K562 (cell line): ENCODE results near the gene GNG7. TPM values are rescaled to one million over a fixed set of nuclear protein-coding genes. Genes with fewer than 3 reads are reported as not detected.

Experiments
- BCOR ChIP-seq: fragments of 450-650 bp; IDR thresholded peaks from 2 replicates; pipeline ENCODE4 v1.6.1; 2016
- BHLHE40 ChIP-seq: IDR thresholded peaks from 2 replicates; pipeline ENCODE4 v1.6.1; 2011; ENCODE audit warnings: low read length, improper control_type of control experiment
- BRD9 ChIP-seq: fragments of 450-650 bp; IDR thresholded peaks from 2 replicates; pipeline ENCODE4 v1.6.1; 2018; ENCODE audit warnings: low read depth; ENCODE audit not compliant: partially characterized antibody
- CBX5 ChIP-seq: IDR thresholded peaks from 2 replicates; pipeline ENCODE4 v1.6.1; 2014; ENCODE audit warnings: low read depth, borderline replicate concordance
- DNMT1 ChIP-seq: fragments of 450-650 bp; IDR thresholded peaks from 2 replicates; pipeline ENCODE4 v1.6.1; 2016; ENCODE audit warnings: antibody characterized with exemption, mild to moderate bottlenecking
- GABPB1 ChIP-seq: sonication (generic); formaldehyde crosslinking; IDR thresholded peaks from 2 replicates; pipeline ENCODE4 v1.8.0; 2022; ENCODE audit warnings: mild to moderate bottlenecking, missing genetic modification reagents
- HNRNPLL ChIP-seq: fragments of 200-400 bp; formaldehyde crosslinking; IDR thresholded peaks from 2 replicates; pipeline ENCODE4 v1.6.1; 2017; ENCODE audit warnings: low read length, low read depth, mild to moderate bottlenecking; ENCODE audit not compliant: poor library complexity, severe bottlenecking
- MAZ ChIP-seq, 2 experiments: fragments of 450-650 bp in 1 of 2; sonication (generic) in 1 of 2; formaldehyde crosslinking; IDR thresholded peaks in 1 of 2; conservative IDR thresholded peaks in 1 of 2; 2 replicates each; pipeline versions ENCODE4 v1.4.0 to v1.5.0; 2020; ENCODE audit warnings: mild to moderate bottlenecking in 1 of 2, missing genetic modification reagents in 1 of 2
- RB1 ChIP-seq: fragments of 450-650 bp; IDR thresholded peaks from 2 replicates; pipeline ENCODE4 v1.6.1; 2017; ENCODE audit warnings: low read depth, mild to moderate bottlenecking
- RBFOX2 ChIP-seq: fragments of 200-400 bp; formaldehyde crosslinking; IDR thresholded peaks from 2 replicates; pipeline ENCODE4 v1.6.1; 2017; ENCODE audit warnings: low read depth, mild to moderate bottlenecking, low read length, moderate library complexity
- SRSF1 ChIP-seq: fragments of 200-400 bp; formaldehyde crosslinking; IDR thresholded peaks from 2 replicates; pipeline ENCODE4 v1.6.1; 2017; ENCODE audit warnings: mild to moderate bottlenecking, low read depth, low read length, moderate library complexity
- ZFX ChIP-seq: sonication (generic); formaldehyde crosslinking; IDR thresholded peaks from 2 replicates; pipeline ENCODE4 v1.8.0; 2022; ENCODE audit warnings: mild to moderate bottlenecking, missing genetic modification reagents, moderate library complexity
- ZNF121 ChIP-seq: sonication (generic); formaldehyde crosslinking; conservative IDR thresholded peaks from 2 replicates; pipeline ENCODE4 v1.8.0; 2022; ENCODE audit warnings: missing genetic modification reagents
- ZNF165 ChIP-seq: fragments of 250-450 bp; sonication (Bioruptor Pico); IDR thresholded peaks from 2 replicates; pipeline ENCODE4 v1.4.0; 2020; ENCODE audit warnings: borderline replicate concordance
- ZNF274 ChIP-seq: IDR thresholded peaks from 2 replicates; pipeline ENCODE4 v1.6.1; 2011; ENCODE audit warnings: low read depth, mild to moderate bottlenecking, low read length, moderate library complexity, borderline replicate concordance
- ZNF408 ChIP-seq: fragments of 250-450 bp; sonication (Bioruptor Pico); IDR thresholded peaks from 2 replicates; pipeline ENCODE4 v1.4.0; 2020; ENCODE audit warnings: low read depth, mild to moderate bottlenecking, moderate library complexity
- ZNF830 ChIP-seq: fragments of 250-450 bp; sonication (Bioruptor Pico); IDR thresholded peaks from 2 replicates; pipeline ENCODE4 v1.5.0; 2021; ENCODE audit warnings: mild to moderate bottlenecking
- polyA plus RNA-seq, 8 experiments: library from polyadenylated mRNA; depleted of rRNA in 4 of 8; stranded (reverse) in 5 of 8; unstranded in 3 of 8; fragments of >200 nt; fragmentation: Nextera tagmentation in 2 of 8; fragmentation: Illumina TruSeq in 1 of 8; extraction: Ambion mirVana in 2 of 8; extraction: Trizol in 1 of 8; gene quantifications; 2 replicates each; pipeline versions ENCODE4 v1.2.1 to v1.2.3, GENCODE V29; 2011 to 2014; ENCODE audit warnings: inconsistent platforms in 1 of 8, missing spikeins in 1 of 8
- total RNA-seq, 7 experiments: library from RNA; depleted of rRNA in 6 of 7; stranded (reverse); fragments of >200 nt in 6 of 7; fragmentation: Illumina TruSeq in 2 of 7; extraction: Trizol in 2 of 7; gene quantifications; 2 replicates each; pipeline versions ENCODE4 v1.2.1 to v1.2.3, GENCODE V29; 2011 to 2021; ENCODE audit warnings: low replicate concordance in 1 of 7
- TF ChIP-seq, protein P1 (sequence below): fragments of 250-450 bp; sonication (Bioruptor Pico); IDR thresholded peaks from 2 replicates; pipeline ENCODE4 v1.5.0; 2021; ENCODE audit warnings: mild to moderate bottlenecking, moderate library complexity
- TF ChIP-seq, protein P2 (sequence below): sonication (generic); formaldehyde crosslinking; IDR thresholded peaks from 2 replicates; pipeline ENCODE4 v1.8.0; 2022; ENCODE audit warnings: mild to moderate bottlenecking, missing genetic modification reagents, borderline replicate concordance
- TF ChIP-seq, protein P3 (sequence below): fragments of 200-800 bp; sonication (Bioruptor generic); IDR thresholded peaks from 2 replicates; pipeline ENCODE4 v1.6.1; 2017; ENCODE audit warnings: missing genetic modification characterization, missing compliant biosample characterization

The GNG7 gene
- total and polyA plus RNA-seq, 9 of the 15 experiments (the other 6 are each of a cell fraction or from before 2014, with no cell fraction given): 0.01 to 0.20 (median 0.06) TPM; not detected in 1

DNA sequence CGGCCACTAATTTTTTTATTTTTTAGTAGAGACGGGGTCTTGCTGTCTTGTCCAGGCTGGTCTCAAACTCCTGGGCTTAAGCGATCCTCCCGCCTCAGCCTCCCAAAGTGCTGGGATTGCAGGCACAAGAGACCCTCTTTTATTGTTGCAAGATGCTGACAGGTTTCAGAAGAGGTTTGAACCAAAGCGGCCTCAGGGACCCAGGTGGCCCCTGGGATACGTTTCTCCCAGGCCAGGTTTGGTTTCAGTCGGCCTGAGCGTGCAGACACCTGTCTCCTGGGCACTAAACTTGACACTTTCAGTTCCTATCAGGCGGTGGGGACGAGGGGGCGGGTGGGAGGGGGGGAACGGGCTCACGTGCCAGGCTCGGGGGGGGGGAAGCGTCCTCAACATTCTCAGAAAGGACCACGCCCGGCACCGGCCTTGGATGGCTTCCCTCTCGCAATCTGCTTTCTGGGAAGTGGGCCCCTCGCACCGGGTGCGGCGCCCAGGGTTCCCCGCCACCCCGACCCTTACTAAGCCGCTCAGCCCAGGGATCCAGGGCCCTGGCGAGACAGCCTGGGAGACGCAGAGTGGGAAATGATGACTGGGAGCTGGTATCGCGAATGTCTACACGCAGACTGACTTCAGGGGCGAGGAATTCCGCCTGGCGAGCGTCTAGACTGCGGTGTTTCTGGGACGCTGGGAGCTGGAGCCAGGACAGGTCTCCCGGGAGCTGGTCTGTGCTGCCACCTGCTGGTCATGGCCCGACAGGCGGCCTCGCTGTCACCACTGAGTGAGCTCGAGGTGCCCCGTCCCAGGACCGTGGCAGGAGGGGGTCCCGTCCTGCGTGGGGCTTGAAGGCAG, 91.6 kb downstream of the GNG7 start (continued):
- no peak for TF ChIP-seq SRSF1
- no peak for TF ChIP-seq CBX5
- peak; percentile 61; the same call in 1 of the 2 replicates for TF ChIP-seq BCOR
- TF ChIP-seq ZFX (CRISPR knock-in tag): 0 out of 2 replicates have a peak, but pooled peaks have one; percentile 19
- TF ChIP-seq, protein P1, sequence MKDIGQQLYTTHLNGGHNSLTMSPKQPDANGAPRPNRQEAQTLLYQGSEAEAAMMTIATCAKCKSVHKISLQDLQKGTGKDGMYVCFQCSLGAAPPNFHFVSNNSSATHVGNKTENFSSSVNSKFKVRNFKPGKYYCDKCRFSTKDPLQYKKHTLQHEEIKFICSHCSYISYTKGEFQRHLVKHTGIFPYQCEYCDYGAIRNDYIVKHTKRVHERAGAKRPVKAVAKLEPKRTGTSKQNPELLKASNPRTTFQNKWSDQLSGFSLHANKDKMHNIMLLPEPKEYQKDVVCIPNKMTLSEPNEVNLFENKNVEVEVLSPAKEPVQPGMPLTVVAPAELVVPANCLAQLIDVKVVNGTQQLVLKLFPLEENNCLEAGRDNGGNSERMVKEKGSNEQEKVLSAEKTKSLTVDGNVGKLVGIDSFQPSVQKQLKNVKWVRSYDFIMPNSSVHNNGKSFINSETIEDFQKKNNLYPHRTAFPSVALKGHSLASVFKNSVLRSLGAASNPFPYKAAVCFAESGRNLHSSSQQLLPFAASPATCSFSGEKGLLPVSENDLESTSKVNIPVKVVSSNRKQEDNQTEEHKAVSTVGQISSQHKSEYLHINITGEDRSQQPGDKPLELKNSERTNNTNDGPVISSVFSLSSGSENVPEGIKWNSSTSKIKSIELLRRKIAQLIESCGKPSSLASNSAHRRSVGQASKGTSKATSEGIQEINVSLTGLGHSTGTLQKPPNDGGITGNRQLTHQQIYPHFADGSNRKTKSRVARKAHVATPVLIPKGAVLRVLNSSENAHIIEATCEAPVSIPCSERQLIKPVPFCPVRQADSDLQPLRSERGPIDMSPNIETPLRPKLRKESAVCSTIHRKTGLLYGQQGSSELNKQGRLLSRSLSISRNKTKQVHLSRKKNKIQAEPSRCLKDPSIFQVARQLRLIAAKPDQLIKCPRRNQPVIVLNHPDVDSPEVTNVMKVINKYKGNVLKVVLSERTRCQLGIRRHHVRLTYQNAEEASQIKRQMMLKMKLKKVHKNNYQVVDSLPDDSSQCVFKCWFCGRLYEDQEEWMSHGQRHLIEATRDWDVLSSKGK: no peak
- TF ChIP-seq, protein P2, sequence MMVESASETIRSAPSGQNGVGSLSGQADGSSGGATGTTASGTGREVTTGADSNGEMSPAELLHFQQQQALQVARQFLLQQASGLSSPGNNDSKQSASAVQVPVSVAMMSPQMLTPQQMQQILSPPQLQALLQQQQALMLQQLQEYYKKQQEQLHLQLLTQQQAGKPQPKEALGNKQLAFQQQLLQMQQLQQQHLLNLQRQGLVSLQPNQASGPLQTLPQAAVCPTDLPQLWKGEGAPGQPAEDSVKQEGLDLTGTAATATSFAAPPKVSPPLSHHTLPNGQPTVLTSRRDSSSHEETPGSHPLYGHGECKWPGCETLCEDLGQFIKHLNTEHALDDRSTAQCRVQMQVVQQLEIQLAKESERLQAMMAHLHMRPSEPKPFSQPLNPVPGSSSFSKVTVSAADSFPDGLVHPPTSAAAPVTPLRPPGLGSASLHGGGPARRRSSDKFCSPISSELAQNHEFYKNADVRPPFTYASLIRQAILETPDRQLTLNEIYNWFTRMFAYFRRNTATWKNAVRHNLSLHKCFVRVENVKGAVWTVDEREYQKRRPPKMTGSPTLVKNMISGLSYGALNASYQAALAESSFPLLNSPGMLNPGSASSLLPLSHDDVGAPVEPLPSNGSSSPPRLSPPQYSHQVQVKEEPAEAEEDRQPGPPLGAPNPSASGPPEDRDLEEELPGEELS (CRISPR knock-in tag): no peak
- TF ChIP-seq GABPB1 (CRISPR knock-in tag): peak; percentile 28; the same call in 1 of the 2 replicates
- no peak for TF ChIP-seq DNMT1
- TF ChIP-seq BRD9: peak; percentile 49
- 0 out of 2 replicates have a peak, but pooled peaks have one; percentile 32 for TF ChIP-seq RBFOX2
- no peak for TF ChIP-seq ZNF830 (CRISPR knock-in tag)
- peak; percentile 92 for TF ChIP-seq ZNF121
- TF ChIP-seq BHLHE40: peak; percentile 12; the same call in 1 of the 2 replicates
- TF ChIP-seq RB1: peak; percentile 79; the same call in 1 of the 2 replicates
- no peak for TF ChIP-seq ZNF408 (CRISPR knock-in tag)
- TF ChIP-seq HNRNPLL: peak; percentile 23
- TF ChIP-seq, protein P3, sequence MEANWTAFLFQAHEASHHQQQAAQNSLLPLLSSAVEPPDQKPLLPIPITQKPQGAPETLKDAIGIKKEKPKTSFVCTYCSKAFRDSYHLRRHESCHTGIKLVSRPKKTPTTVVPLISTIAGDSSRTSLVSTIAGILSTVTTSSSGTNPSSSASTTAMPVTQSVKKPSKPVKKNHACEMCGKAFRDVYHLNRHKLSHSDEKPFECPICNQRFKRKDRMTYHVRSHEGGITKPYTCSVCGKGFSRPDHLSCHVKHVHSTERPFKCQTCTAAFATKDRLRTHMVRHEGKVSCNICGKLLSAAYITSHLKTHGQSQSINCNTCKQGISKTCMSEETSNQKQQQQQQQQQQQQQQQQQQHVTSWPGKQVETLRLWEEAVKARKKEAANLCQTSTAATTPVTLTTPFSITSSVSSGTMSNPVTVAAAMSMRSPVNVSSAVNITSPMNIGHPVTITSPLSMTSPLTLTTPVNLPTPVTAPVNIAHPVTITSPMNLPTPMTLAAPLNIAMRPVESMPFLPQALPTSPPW (CRISPR knock-in tag): peak; percentile 27; the same call in 1 of the 2 replicates
- 0 out of 2 replicates have a peak, but pooled peaks have one; percentile 23 for TF ChIP-seq ZNF165 (CRISPR knock-in tag)
- TF ChIP-seq MAZ (CRISPR knock-in tag; conservative IDR thresholded peaks at IDR 0.05 in 1 of 2, IDR thresholded peaks at IDR 0.05 in 1 of 2): peak in 1 of 2 experiments; percentile 44; a peak in 2 of 4 replicates
- no peak for TF ChIP-seq ZNF274
